UCSD-AML1 (cell line): ENCODE measurements around the gene MED12.
"Not testable (repeated sequence)": the region's sequence is repeated elsewhere in the genome, so short reads cannot be mapped to it uniquely, and the experiment has no call there.

Source experiments
- DNase-seq: peaks from one replicate; lab custom pipeline; 2025; ENCODE audit not compliant: unreplicated experiment; lab: John Stamatoyannopoulos, UW

The MED12 gene

DNA sequence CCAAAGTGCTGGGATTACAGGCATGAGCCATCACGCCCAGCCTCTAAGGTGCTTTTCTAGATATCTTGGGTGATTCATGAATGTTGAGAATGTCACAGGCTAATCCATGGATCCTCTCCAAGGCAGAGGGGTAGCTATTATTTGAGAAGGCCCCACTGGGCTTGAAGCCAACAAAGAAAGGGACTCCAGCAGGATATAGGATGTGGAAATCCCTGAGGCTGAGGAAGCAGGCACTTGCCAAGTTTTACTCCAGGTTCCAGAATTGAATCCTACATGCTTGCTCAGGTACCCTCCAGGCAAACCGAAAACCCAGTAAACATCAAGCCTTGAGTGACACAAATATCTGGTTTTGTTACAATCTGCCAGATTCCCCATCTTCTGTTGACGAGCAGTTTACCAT, 42.1 kb downstream of the MED12 start:
- no peak for DNase-seq

DNA sequence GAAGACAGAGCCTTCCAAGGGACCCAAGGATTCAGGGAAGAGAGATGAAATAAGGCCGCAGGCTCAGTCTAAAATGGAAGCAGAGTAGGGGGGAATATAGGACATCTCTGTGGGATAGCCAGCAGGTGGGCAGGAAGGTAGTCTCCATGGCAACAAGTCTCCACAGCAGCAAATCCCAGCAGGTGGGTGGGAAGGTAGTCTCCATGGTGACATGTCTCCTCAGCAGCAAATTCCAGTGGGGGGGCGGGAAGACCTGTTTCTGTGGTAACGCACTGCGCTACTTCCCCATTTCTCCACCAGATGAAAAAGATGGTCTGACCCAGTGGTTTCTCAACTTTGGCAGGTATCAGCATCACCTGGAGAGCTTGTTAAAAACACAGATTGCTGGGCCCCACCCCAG, 44.6 kb downstream of the MED12 start:
- DNase-seq = no peak

DNA sequence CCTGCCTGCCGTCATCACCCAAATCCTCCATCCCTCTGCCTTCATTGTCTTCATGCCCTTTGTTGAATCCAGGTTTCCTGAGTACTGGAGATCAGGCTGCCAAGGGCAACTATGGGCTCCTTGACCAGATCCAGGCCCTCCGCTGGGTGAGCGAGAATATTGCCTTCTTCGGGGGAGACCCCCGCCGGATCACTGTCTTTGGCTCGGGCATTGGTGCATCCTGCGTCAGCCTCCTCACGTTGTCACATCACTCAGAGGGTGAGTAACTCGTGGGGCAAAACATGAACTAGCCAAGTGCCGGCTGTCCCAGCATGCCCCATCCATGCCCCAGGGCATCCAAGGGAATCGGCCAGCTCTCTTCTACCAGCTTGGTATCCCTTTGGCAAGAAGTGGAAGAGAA, 45.7 kb downstream of the MED12 start:
- no peak for DNase-seq

DNA sequence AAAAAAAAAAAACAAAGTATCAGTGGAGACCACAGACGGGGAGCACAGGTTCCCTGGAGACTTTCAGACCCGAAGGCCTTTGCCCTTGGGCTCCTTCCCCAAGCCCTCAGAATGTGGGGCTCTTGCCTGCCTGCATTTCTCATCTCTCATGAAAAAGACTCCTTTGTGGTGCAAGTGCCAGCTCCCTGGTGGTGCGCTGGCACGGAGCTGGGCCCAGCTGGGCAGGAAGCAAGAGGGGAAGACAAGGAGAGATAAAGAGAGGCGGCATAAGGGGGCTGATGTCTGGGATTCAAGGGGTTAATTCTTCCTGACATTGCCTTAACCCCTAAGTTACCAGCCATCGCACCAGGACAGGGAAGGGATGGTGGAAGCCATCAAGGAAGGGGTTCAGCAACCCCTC, 48.1 kb downstream of the MED12 start:
- DNase-seq = no peak

DNA sequence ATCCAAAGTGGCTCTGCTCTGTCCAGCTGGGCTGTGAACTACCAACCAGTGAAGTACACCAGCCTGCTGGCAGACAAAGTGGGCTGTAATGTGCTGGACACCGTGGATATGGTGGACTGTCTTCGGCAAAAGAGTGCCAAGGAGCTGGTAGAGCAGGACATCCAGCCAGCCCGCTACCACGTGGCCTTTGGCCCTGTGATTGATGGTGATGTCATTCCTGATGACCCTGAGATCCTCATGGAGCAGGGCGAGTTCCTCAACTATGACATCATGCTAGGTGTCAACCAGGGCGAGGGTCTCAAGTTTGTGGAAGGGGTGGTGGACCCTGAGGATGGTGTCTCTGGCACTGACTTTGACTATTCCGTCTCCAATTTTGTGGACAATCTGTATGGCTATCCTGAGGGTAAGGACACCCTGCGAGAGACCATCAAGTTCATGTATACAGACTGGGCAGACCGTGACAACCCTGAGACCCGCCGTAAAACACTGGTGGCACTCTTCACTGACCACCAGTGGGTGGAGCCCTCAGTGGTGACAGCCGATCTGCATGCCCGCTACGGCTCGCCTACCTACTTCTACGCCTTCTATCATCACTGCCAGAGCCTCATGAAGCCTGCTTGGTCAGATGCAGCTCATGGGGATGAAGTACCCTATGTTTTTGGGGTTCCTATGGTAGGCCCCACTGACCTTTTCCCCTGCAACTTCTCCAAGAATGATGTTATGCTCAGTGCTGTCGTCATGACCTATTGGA, 48.8 kb downstream of the MED12 start:
- DNase-seq = no peak

DNA sequence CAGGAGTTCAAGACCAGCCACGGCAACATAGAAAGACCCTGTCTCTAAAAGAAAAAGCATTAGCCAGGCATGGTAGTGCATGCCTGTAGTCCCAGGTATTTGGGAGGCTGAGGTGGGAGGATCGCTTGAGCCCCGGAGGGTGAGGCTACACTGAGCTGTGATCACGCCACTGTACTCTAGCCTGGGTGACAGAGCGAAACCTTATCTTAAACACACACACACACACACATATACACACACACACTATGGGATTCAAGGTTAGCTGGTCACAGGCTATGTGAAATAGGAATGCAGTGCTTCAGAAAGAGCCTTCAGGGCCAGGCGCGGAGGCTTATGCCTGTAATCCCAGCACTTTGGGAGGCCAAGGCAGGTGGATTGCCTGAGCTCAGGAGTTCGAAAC, 49.7 kb downstream of the MED12 start:
- DNase-seq = no peak

DNA sequence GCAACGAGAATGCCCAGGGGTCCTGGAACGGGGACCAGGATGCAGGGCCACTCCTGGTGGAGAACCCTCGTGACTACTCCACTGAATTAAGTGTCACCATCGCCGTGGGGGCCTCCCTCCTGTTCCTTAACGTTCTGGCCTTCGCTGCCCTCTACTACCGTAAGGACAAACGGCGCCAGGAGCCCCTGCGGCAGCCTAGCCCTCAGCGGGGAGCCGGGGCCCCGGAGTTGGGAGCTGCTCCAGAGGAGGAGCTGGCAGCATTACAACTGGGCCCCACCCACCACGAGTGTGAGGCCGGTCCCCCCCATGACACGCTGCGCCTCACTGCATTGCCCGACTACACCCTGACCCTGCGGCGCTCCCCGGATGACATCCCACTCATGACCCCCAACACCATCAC, 51.2 kb downstream of the MED12 start:
- DNase-seq = no peak

DNA sequence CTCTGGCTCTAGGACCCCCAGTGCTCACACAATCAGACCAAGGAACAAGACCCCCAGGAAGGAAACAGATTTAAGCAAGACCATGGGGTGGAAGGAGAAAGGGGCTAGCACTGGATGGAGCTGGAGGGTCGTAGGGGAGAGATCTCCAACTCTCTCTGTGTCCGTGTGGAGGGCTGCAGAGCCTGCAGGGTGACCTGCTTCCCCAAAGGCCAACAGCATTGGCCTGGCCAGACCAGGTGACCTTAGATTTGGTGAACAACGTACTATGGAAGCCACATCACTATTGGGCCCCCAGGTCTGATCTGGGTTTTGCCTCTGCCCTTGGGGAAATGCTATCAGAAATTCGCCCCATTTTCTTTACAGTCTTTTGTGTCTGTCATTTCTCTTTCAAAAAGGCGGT, 52.3 kb downstream of the MED12 start:
- no peak for DNase-seq

DNA sequence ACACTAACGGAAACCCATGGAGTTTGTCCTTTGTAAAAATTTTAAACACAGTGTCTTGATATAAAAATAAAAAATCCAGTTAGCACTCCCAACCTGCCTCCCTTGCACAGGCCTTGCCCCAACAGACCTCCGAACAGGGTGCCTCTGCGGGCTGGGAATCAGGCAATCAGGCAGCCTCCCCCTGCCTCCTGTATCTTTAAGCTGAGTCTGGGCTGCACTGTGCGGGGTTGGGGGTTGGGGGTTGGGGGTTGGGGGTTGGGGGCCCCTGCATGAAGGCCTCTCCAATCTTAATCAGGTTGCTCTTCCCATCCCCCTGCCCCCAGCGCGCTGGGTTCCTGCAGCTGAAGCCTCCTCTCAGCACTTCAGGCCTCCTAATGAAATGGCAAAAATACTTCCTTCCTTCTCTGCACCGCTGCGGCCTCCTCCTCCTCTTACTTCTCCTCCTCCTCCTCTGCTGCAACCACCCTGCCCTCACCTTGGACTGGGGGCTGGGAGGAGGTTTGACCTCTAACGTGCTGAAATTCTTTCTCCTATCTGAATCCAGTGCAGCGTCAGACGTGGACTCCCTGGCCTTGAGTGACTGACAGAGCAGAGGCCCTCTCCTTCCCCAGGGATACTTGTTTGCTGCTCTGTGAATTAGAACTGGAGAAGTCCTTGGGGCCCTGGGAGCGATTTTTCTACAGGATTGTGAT, 52.9 kb downstream of the MED12 start:
- peak; percentile 41 for DNase-seq

DNA sequence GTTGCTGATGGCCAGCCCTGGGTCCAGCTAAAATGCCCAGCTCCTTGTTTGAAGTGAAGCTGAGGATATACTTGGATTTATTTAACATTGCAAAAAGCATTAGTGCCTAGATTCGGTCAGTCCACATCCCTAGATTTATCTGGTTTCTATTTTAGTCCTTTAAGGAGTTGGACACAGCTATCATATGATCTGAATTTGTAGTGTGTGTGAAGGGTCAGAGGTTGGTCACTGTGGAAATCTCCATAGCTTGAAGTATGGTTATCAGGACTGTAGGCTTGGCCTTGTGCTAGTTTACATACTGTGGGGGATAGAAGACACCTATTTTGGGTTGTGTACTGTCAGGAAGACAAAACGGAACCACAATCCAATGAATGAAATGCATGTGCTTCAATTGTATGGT, 55.0 kb downstream of the MED12 start:
- no peak for DNase-seq

DNA sequence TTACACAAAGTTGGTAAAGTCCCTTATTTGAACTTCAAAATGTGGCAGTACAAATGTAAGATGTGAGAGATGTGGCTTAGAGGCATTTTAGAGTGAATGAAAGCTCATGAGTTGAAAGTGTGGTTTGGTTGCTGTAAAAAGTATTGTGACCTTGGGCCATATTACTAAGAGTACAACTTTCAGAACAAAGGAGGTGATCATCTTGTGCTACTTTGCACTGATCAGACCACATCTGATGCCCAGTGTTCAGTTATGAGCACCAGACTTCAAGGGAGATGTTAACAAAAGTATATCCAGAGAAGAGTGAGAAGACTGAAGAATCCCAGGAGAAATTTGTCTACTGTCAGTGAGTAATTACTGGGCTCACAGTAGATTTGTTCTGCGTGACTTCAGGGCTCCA, 56.4 kb downstream of the MED12 start:
- DNase-seq = no peak

DNA sequence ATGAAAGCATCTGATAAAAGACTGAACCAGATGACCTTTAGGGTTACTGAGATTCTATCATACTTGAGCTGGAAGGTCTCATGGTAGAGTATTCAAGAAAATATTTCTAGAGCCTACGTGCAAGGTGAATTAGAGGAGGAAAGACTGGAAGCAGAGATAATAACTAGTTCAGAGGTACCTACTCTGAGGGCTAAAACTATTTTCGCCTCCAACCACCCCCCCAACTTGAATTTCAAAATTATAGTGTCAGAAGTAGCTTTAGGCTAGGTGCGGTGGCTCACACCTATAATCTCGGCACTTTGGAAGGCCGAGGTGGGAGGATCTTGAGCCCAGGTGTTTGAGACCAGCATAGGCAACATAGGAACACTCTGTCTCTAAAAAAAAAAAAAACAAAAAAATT, 57.1 kb downstream of the MED12 start:
- DNase-seq = no peak

DNA sequence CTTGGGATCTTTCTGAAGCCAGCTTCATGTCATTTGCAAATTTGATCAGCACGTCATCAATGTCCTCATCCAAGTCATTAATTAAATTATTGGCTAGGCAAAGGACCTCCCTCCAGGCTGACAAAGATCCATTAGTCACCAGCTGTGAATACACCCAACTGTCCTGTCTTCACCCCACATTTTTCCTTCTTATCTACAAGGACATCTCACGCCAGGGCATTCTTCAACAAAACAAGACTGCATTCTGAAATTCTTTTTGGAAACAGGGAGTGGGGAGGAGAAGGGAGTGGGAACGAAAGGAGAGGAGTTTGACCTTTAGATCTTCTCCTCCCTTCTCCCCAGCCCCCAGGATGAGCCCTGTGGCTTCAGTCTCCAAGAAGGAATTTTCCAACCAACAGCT, 58.9 kb downstream of the MED12 start:
- no peak for DNase-seq

DNA sequence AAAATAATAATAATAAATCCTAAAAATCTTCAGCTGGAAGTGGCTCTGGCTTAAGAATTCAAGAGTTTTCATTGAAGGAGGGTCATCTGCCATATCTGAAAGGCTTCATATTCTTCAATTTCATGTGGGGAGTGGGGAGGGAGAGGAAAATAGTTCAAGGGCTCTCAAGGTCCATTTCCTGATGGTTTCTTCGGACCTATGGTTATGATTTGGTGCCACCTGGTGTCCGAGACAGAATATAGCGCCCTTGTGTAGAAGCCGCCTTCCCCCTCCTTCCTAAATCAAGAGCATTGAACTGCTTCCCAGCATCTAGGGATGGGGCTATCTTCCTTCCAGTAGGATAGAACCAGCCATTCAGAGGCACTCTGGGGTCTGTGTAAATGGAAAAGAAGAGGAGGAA, 60.5 kb downstream of the MED12 start:
- DNase-seq = peak; percentile 43

DNA sequence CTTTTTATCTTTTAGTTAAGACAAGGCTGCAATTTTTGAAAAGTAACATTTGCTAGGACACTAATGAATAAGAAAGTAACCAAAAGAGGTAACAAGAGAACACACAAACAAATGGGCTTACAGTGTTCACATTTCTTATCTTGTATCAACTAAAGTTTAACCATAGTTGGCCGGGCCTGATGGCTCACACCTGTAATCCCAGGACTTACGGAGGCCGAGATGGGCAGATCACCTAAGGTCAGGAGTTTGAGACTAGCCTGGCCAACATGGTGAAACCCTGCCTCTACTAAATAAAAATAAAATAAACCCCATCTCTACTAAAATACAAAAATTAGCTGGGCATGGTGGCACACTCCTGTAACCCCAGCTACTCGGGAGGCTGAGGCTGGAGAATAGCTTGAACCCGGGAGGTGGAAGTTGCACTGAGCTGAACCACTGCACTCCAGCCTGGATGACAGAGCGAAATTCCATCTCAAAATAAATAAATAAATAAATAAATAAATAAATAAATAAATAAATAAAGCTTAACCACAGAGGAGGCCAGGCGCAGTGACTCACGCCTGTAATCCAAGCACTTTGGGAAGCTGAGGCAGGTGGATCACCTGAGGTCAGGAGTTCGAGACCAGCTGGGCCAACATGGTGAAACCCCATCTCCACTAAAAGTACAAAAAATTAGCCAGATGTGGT, 62.3 kb downstream of the MED12 start:
- DNase-seq = not testable (repeated sequence)

DNA sequence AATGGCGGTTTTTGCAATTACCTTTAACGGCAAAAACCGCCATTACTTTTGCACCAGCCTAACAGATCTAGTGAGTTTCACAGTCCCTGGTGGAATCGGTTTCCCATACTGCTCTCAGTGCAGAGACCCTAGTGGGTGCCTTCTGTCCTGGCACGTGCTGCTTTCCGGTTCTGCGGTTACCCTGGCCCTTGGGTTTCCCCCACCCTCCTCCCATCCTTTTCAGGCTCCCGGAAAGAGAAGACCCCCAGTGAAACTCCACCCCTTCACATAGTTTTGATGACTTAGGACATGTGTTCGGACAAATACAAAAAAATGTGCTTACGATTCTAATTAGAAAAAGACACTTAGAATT, 63.1 kb downstream of the MED12 start:
- DNase-seq = peak; percentile 35

DNA sequence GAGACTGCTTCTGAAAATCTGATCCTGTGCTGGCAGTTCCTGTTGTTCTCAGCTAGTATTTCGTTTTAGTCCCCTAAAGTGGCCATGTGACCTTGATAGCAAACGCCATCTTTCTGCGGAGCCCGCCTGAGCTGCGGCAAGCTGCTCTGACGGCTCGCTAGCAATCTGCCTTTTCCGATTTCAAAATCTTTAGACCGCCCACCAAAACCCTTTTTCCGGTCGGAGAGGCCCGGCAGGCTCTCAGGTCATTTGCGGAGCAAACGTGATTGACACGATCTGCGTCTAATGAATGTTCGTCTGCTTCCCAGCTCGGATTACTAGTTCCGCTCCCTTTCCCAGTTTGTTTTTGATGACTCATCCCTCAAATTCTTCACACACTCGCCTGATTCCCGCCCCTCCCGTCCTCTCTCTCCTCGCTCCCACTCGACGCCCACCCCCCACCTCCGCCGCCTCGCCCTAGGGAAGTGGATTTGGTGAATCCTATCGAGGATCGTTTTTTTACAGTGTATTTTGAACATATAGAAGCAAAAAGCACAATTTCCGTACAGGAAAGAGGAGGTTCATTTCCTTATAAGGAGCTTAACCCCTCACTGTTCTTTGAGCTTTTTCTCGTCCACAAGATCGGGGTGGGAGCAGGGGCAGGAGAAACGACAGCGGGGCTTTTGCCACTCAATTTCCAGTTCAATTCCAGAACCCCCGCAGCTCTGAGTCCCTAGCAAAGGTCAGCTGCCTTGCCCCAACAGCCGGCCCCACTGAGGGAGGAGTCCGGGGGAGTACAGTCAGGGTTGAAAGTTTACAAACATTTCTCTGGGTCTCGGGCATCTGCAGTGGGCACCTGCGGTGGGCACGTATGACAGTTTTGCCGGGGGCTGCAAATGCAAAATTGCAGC, 63.8 kb downstream of the MED12 start:
- peak; percentile 80 for DNase-seq

DNA sequence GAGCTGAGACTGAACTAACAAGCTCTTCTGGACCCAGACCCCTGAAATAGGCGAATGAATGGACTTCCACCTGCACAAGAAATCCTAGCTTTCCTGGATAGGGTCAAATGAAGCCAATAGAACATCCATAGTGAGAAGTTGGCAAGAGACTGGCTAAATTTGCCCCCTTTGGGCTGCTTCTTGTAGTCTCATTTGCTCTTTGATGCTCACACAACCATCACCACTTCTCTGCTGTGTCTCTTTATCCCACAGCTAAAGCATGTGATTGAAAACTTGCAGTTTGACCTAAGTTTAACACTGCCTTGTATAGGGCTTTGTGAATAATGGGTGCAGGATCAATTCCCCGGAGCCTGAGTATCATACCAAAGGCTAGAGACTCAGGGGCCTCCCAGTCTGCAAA, 64.5 kb downstream of the MED12 start:
- DNase-seq = no peak

DNA sequence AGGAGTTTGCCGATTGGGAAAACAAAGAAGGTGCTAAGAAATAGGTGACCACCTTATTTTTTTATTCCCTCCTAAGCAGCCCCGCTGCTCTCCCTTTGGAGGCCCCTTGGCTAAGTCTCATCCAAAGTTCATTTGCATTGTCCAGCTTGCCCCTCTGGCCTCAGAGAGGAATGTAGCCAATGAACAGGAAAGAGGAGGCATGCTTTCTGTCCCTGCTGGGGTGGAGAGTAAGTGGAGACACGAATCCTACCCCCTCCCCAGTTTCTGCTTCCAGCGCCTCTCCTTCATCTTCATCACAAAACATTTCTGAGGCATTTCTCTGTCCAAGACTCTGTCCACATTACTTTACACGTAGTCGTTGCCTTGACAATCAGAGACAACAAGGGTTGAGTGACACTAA, 64.9 kb downstream of the MED12 start:
- DNase-seq = no peak

DNA sequence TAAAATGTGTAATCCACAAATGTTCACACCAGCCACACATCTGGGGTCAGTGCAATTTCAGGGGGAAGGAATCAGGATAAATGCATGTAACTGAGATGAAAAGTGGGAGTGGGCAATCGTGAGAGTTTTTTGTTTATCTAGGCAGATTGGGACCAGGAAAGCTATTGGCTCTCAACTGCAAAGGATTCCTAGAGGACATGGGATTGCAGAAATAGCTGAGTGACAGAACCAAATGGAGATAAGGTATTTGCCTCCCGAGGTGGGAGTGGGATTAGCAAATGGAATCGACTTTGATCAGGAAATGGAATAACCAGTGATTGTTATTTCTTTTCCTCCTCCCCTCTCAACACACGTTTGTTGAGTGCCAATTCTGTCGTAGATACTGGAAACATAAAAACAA, 65.7 kb downstream of the MED12 start:
- DNase-seq = no peak

DNA sequence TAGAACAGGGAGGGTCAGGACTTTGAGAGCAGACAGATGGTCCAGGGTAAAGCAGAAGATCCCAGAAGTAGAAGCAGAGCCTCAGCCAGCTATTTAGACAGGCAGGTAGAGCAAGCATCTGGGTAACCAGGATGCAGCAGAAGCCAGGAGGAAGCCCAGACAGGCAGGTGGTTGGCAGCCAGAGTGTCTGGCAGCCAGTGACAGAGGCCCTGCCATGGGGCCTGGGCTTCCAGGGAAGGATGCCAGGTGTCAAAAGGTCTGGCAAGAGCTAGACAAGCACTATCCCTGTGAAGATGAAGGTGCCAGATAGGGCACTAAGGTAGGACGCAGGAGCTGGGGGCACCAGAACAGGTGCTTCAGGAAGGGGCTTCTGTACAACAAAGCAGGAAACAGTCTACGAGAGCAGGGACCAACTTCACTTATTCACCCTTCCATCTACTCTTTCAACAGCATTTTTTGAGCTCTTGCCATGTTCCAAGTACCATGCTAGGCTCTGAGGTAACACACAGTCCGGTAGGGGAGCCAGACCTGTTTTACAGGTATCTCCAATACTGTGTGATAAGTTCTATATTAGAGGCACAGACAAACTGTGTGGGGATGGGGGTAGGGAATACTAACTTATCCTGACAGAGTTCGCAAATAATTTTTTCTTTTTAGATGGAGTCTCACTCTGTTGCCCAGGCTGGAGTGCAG, 66.6 kb downstream of the MED12 start:
- DNase-seq = no peak
